IPS DF 19.7 (cell line): ENCODE results near the gene RAB20.
"Not testable (repeated sequence)": the region's sequence is repeated elsewhere in the genome, so short reads cannot be mapped to it uniquely, and the experiment has no call there.

Experiments used
- DNase-seq: peaks from one replicate; pipeline ENCODE4 v3.0.0-alpha.2; 2013; ENCODE audit warnings: low read depth, low spot score

Gene RAB20

GRCh38 chr13:110554946-110555345 lies 6.6 kb downstream of the RAB20 start:
- DNase-seq = no peak

- DNase-seq = no peak
Measured at GRCh38 chr13:110554227-110554836, 7.2 kb downstream of the RAB20 start.

GRCh38 chr13:110553417-110553816 lies 8.1 kb downstream of the RAB20 start:
- DNase-seq = no peak

GRCh38 chr13:110552767-110553166 lies 8.8 kb downstream of the RAB20 start:
- DNase-seq = no peak

- DNase-seq = no peak
Measured at GRCh38 chr13:110551284-110551683, 10.2 kb downstream of the RAB20 start.

GRCh38 chr13:110549795-110550160 lies 11.7 kb downstream of the RAB20 start:
- DNase-seq = no peak

- DNase-seq = no peak
Measured at GRCh38 chr13:110548891-110549794, 12.4 kb downstream of the RAB20 start.

- DNase-seq = no peak
Measured at GRCh38 chr13:110546926-110547325, 14.6 kb downstream of the RAB20 start.

- DNase-seq = no peak
Measured at GRCh38 chr13:110546378-110546777, 15.1 kb downstream of the RAB20 start.

- DNase-seq = no peak
Measured at GRCh38 chr13:110542169-110542796, 19.2 kb downstream of the RAB20 start.

- no peak for DNase-seq
Measured at GRCh38 chr13:110541526-110541920, 20.0 kb downstream of the RAB20 start.

- no peak for DNase-seq
Measured at GRCh38 chr13:110540871-110541525, 20.5 kb downstream of the RAB20 start.

GRCh38 chr13:110539894-110540293 lies 21.6 kb downstream of the RAB20 start:
- no peak for DNase-seq

GRCh38 chr13:110538632-110539031 lies 22.9 kb downstream of the RAB20 start:
- no peak for DNase-seq

- no peak for DNase-seq
Measured at GRCh38 chr13:110536006-110536693, 25.4 kb downstream of the RAB20 start.

- DNase-seq = no peak
Measured at GRCh38 chr13:110535526-110535925, 26.0 kb downstream of the RAB20 start.

- DNase-seq = no peak
Measured at GRCh38 chr13:110533771-110534670, 27.5 kb downstream of the RAB20 start.

GRCh38 chr13:110532258-110532657 lies 29.3 kb downstream of the RAB20 start:
- not testable (repeated sequence) for DNase-seq

- no peak for DNase-seq
Measured at GRCh38 chr13:110531671-110532083, 29.8 kb downstream of the RAB20 start.

GRCh38 chr13:110531100-110531499 lies 30.4 kb downstream of the RAB20 start:
- DNase-seq = no peak
